ENCODE measurements around the gene LAMC3.

Gene LAMC3

GRCh38 chr9:131072107-131072870, 63.3 kb downstream of the LAMC3 start:
- DNase-seq (ENCODE audit: low read depth in 1 of 2, low spot score in 1 of 2), result no peak

GRCh38 chr9:131072871-131073237, 63.9 kb downstream of the LAMC3 start:
- DNase-seq (ENCODE audit: low read depth in 1 of 2, low spot score in 1 of 2), result no peak

GRCh38 chr9:131076347-131077195, 67.6 kb downstream of the LAMC3 start:
- DNase-seq (ENCODE audit: low read depth in 1 of 2, low spot score in 1 of 2), result no peak

GRCh38 chr9:131078427-131079366, 69.7 kb downstream of the LAMC3 start:
- DNase-seq (ENCODE audit: low read depth in 1 of 2, low spot score in 1 of 2), result no peak

DNA sequence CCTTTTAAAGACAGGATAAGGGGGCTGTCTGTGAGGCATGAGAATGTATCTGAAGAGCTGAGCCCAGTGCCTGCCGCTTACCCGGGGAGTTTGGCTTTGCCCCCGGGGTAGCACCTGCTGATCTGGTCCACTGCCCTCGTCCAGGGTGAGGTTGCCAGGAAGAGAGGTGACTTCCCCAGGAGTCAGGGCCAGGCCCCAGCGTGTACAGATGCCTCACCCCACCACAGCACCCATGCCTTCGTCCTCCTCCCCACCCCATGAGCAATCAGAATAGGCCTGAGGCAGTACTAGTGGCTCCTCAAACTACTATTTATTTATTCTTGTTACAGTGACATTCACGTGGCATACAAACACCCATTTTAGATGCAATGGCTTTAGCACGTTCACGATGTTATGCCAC, 71.6 kb downstream of the LAMC3 start:
- DNase-seq (ENCODE audit: low read depth in 1 of 2, low spot score in 1 of 2), result no peak

- DNase-seq (ENCODE audit: low read depth in 1 of 2, low spot score in 1 of 2), result no peak
Measured at GRCh38 chr9:131081868-131082267, 72.9 kb downstream of the LAMC3 start.

DNA sequence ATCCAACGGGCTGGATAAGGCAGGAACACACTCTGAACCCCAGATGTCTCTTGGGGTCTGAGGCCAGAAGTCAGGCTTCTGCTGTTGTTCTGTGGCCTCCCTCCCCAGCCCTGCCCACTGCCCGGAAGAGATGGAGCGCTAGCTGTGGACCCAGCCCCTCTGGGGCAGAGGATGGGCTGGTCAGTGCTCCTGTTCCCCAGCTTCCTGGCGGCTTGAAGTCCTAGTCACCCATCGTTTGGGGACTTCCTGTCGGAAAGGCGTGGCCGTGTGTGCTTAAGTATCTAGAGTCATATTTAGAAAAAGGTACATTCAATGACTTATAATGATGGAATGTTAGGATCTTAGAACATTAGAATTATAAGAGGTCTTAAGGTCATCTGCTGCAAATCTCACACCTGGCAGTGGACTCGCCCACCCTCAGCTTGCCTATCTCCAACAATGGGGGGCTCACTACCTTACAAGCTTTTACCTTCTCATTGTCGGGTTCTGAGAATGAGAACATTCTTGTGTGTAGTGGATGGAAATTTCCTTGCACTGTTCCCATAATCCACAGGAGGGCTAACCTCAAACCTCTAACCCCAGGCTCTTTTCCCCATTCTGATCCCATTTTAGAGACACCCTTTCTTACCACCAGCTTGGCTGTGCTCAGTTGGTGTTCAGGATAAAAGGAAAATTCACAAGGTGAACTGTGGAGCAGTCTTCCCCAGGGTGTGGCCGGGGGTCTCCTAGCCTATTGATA, 74.0 kb downstream of the LAMC3 start:
- DNase-seq (ENCODE audit: low read depth in 1 of 2, low spot score in 1 of 2), result no peak

DNA sequence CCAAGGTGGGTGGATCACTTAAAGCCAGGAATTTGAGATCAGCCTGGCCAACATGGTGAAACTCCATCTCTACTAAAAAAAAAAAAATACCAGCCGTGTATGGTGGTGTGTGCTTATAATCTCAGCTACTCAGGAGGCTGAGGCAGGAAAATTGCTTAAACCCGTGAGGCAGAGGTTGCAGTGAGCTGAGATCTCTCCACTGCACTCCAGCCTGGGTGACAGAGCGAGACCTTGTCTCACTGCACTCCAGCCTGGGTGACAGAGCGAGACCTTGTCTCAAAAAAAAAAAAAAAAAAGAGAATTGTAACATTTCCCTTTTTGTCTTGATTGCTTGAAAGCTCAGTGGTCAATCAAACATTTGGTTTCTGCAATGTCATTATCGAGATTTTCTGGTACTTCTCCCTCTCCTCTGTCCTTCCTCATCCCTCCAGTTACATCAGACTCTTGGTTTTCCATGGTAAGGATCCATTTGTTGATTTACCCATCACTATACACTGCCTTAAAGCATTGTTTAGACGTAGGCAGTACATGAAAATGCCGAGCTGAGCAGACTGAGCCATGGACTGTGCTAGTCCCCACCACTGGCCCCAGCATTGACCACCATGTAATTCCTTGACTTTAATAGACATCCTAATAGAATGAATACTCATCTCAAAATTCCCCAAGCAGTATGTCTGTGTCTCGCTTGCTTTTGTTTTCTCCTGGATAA, 75.8 kb downstream of the LAMC3 start:
- DNase-seq (ENCODE audit: low read depth in 1 of 2, low spot score in 1 of 2), result no peak

DNA sequence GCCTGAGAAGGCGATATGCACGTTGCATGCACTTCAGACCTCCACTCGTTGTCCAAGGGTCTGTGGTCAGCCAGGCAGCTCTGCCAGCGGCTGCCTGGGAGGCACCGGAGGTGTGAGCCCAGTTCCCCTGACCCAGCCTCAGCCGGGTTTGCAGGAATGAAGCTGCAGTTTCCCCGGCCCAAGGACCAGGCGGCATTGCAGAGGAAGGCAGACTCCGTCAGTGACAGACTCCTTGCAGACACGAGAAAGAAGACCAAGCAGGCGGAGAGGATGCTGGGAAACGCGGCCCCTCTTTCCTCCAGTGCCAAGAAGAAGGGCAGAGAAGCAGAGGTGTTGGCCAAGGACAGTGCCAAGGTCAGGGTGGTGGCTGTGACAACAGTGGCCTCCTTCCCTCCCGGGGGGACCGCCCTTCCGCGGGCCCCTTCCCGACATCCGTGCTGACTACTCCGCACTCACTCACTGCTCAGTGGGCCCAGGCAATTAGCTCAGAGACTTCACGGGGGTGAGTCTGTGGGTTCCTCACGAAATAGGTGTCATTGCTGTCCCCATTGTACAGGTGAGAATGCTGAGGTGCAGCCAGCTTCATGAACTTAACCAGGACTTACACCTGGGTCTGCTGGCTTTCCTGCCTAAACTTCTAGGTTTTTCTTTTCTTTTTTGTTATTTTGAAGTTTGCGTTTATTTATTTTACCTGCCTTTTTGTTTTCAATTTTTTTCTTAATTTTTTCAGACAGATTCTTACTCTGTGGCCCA, 76.6 kb downstream of the LAMC3 start:
- no peak for DNase-seq (ENCODE audit: low read depth in 1 of 2, low spot score in 1 of 2)

DNA sequence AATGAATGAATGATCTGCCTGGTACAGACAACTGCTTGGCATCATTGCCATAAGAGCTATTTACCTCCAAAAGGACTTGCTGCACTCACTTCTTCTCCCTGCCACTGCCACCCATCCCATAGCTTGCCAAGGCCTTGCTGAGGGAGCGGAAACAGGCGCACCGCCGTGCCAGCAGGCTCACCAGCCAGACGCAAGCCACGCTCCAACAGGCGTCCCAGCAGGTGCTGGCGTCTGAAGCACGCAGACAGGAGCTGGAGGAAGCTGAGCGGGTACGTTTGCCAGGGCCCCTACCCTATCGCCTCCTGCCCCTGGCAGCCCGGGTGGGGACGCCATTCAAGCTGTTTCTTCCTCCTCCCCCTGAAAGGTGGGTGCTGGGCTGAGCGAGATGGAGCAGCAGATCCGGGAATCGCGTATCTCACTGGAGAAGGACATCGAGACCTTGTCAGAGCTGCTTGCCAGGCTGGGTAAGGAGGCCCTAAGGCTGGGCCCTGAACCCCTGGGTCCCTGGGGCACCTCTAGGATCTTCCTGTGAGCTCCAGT, 78.5 kb downstream of the LAMC3 start:
- DNase-seq (ENCODE audit: low read depth in 1 of 2, low spot score in 1 of 2), result no peak

DNA sequence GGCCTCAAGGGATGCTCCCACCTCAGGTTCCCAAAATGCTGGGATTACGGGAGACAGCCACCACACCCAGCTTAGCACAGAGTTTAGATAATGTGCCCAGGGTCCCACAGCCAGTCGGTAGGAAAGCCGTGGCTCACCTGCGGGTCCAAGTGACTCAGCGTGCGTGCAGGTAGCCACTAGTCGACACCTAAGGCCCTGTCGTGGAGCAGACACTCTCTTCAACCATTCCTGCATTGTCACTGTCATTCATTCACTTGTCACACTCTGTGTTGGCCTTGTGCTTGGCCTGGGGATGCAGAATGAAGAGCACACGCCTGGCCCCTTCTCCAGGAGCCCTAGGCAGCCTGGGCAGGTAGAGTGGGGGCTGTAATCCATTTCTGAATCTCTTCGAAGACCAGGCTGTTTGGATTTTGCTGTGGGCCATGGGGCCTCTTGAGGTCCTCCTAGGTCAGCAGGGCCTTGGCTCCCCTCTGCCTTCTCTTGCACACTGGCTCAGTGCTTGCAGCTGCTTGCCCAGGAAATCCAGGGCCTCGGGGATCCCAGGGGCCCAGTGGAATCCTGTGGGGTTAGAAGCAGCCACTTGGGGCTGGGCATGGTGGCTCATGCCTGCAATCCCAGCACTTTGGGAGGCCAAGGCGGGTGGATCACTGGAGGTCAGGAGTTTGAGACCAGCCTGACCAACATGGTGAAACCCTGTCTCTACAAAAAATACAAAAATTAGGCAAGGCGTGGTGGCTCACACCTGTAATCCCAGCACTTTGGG, 81.2 kb downstream of the LAMC3 start:
- no peak for DNase-seq (ENCODE audit: low read depth in 1 of 2, low spot score in 1 of 2)

DNA sequence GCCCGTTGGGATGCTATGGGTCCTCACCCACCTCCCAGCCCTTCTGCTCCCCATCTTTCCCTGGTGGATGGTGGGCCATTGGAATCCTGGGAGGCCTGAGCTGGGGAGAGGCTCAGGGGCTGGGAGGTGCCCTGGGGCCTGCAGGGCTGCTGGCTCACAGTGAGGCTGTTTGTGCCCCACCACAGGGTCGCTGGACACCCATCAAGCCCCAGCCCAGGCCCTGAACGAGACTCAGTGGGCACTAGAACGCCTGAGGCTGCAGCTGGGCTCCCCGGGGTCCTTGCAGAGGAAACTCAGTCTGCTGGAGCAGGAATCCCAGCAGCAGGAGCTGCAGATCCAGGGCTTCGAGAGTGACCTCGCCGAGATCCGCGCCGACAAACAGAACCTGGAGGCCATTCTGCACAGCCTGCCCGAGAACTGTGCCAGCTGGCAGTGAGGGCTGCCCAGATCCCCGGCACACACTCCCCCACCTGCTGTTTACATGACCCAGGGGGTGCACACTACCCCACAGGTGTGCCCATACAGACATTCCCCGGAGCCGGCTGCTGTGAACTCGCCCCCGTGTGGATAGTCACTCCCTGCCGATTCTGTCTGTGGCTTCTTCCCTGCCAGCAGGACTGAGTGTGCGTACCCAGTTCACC, 82.5 kb downstream of the LAMC3 start:
- DNase-seq (ENCODE audit: low read depth in 1 of 2, low spot score in 1 of 2), result no peak

- no peak for DNase-seq (ENCODE audit: low read depth in 1 of 2, low spot score in 1 of 2)
Measured at GRCh38 chr9:131092030-131092429, 83.1 kb downstream of the LAMC3 start.

DNA sequence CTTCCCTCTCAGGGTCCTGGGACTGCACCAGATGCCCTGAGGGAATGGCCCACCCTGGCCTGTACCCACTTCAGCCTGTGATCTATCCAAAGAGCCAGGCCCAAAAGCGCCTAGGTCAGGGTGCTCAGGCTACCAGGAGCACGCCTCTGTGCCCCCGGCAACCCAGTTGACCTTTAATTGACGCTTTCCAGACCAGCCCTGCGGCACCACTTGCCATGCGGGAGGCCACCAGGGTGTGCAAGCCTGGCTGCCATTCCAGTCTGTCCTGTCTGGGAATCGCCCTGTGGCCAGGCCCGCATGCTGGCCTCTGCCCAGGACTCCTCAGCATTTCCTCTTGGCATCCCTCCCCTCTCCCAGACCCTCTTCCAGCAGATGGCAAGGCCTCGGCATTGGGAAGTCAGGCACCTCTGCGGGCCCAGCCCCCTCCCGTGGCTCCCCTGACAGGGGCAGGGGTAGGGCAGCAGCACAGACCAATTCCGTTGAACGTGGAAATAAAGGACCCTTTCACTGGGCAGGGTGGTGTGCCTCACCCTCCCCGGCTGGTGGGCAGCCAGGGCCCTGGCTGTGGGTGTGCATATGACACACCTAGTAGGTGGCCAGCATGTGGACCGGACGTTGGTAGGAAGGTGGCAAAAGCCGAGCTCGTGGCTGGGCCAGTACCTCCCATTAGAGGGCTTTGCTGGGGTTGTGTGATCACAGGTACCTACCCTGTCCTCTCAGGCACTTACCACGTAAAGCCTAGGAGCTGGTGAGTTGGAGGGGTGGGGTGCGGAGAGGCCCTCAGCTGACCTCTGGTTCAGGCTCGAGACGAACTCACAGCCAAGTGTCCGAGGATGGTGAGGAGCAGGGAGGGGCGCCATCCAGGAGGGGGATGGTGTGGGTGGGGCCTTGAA, 83.8 kb downstream of the LAMC3 start:
- no peak for DNase-seq (ENCODE audit: low read depth in 1 of 2, low spot score in 1 of 2)

- DNase-seq (ENCODE audit: low read depth in 1 of 2, low spot score in 1 of 2), result no peak
Measured at GRCh38 chr9:131094015-131094414, 85.0 kb downstream of the LAMC3 start.

GRCh38 chr9:131094622-131095021, 85.6 kb downstream of the LAMC3 start:
- no peak for DNase-seq (ENCODE audit: low read depth in 1 of 2, low spot score in 1 of 2)

Measured in activated CD4-positive, alpha-beta T cell treated with anti-CD3 and anti-CD28 coated beads, Interleukin-2, amount 50 U/mL, for 24 hours (primary cell).